GM12865 (cell line): ENCODE measurements around the gene FANCC.

Experiments used
- DNase-seq: peaks from one replicate; pipeline ENCODE4 v3.0.0; 2010; ENCODE audit warnings: low read depth
- H3K4me3 ChIP-seq: 2 replicates; pipeline ENCODE4 v1.5.1; 2011; ENCODE audit warnings: mild to moderate bottlenecking, low read depth, low read length, control low read depth
- TF ChIP-seq, protein P1 (sequence below): IDR thresholded peaks from 2 replicates; pipeline ENCODE4 v1.5.1; 2011; ENCODE audit warnings: low read length, control low read depth, low read depth, inconsistent platforms; ENCODE audit not compliant: insufficient read depth; ENCODE audit errors: missing control alignments

Gene FANCC

DNA sequence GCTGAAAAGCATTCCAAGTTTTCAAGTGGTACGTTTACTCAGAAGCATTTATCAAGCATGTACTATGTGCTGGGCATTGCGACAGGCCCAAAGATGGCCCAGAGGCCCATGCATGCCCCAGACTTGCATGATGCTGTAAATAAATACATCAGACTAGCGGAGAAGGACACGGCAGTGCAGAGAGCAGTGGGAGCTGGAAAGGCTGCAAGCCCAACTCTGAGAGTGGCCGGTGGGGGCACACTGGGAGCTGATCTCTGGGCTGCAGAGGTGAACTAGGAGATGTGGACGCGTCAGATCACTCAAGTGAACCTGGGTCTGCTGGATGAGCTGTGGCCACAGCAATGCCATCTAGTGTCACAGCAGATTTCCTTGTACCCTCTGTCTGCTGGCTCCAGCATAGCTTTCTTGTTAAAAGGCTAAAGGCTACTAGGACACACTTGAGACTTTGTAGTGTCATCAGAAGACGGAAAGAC is 246.9 kb downstream of the FANCC start:
- H3K4me3 ChIP-seq: no peak overlapping the region
- TF ChIP-seq, protein P1, sequence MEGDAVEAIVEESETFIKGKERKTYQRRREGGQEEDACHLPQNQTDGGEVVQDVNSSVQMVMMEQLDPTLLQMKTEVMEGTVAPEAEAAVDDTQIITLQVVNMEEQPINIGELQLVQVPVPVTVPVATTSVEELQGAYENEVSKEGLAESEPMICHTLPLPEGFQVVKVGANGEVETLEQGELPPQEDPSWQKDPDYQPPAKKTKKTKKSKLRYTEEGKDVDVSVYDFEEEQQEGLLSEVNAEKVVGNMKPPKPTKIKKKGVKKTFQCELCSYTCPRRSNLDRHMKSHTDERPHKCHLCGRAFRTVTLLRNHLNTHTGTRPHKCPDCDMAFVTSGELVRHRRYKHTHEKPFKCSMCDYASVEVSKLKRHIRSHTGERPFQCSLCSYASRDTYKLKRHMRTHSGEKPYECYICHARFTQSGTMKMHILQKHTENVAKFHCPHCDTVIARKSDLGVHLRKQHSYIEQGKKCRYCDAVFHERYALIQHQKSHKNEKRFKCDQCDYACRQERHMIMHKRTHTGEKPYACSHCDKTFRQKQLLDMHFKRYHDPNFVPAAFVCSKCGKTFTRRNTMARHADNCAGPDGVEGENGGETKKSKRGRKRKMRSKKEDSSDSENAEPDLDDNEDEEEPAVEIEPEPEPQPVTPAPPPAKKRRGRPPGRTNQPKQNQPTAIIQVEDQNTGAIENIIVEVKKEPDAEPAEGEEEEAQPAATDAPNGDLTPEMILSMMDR: no peak
- no peak for DNase-seq

DNA sequence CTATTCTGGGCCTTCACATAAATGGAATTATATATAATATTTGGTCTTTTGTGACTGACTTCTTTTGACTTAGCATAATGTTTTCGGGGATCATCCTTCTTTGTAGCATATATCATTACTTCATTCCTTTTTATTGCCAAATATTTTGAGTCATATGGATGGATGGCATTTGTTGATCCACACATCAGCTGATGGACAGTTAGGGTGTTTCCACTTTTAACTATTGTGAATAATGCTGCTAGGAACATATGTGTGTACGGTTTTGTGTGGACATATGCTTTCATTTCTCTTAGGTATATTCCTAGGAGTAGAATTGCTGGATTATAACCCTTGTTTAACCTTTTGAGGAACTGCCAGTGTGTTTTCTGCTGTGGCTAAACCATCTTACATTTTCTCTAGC is 249.6 kb downstream of the FANCC start:
- no peak for DNase-seq
- TF ChIP-seq, protein P1: no peak
- no peak overlapping the region for H3K4me3 ChIP-seq

DNA sequence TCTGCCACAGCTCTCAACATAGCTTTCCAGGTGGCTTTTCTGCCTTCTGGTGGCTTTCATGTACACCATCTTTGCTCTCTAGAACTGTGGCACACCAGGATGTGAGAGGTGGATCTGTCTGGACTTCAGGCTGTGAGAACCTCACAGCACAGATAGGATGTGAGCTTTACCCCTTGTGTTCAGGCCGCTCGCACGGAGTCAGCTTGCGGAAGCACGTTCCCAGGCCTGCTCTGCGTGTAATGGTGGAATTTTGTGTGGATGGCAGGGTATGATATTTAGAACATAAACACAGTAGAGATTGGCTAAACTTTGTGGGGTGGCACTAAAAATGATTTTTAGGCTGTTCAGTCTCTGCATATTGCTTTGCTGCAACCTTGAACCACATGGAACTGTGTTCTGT is 250.5 kb downstream of the FANCC start:
- no peak for DNase-seq
- no peak overlapping the region for H3K4me3 ChIP-seq
- TF ChIP-seq, protein P1: no peak

DNA sequence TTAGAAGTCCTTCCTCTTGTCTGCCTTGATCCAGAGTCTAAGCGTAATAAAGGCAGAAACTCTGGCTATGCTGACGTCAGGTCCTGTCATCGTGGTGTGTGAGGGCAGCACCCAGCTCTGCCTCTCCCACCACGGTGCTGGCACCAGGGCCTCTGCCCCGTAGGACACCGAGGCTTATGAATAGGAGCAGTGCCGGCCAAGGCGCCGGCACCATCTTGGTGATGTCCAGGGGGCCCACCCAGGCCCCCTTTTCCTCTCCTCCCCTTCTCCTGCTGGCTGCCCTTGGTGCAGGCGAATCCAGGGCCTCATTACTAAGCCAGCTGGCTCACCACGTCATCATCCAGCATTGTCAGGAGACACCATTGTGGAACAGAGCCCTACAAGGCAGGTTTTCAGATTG is 252.3 kb downstream of the FANCC start:
- H3K4me3 ChIP-seq: no peak overlapping the region
- TF ChIP-seq, protein P1: no peak
- DNase-seq: no peak

DNA sequence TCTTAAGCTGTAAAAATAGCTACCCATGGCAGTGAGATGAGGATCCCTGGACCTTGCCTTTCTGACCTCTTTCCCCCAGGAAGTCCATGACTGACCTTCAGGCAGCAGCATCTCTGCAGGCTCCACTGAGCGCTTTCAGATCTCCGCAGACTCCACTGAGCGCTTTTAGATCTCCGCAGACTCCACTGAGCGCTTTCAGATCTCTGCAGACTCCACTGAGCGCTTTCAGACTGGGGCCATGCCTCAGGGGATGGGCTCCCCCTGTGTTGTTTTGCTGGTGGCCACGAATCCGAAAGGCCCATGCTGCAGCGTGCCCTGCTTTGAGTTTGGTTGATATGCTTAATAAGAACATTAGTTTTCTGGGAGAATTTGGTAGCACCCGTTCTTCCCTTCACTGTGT is 254.2 kb downstream of the FANCC start:
- H3K4me3 ChIP-seq: no peak overlapping the region
- DNase-seq: no peak
- TF ChIP-seq, protein P1: no peak

DNA sequence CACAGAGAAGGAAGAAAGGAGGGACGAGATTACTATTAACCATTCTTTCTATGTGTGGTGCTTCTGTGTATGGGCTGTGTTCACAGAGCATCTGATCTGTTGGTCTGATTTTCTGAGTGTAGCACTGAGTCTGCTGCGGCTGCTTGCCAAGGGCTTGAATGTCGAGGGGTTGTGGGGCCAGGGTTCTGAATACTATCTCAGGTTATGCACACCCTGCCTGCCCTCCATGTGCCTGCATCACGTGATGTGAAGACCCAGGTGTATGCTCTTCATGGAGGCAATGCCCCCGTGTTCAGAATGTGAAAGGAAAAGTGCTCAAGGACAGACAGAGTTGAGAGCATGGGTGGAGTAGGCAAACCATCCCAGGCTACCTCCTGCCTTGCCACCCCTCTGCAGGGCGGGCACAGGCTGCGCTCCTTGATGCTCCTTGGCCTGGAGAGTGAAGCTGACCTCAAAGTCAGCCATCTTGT is 254.9 kb downstream of the FANCC start:
- DNase-seq: no peak
- no peak overlapping the region for H3K4me3 ChIP-seq
- TF ChIP-seq, protein P1: no peak

DNA sequence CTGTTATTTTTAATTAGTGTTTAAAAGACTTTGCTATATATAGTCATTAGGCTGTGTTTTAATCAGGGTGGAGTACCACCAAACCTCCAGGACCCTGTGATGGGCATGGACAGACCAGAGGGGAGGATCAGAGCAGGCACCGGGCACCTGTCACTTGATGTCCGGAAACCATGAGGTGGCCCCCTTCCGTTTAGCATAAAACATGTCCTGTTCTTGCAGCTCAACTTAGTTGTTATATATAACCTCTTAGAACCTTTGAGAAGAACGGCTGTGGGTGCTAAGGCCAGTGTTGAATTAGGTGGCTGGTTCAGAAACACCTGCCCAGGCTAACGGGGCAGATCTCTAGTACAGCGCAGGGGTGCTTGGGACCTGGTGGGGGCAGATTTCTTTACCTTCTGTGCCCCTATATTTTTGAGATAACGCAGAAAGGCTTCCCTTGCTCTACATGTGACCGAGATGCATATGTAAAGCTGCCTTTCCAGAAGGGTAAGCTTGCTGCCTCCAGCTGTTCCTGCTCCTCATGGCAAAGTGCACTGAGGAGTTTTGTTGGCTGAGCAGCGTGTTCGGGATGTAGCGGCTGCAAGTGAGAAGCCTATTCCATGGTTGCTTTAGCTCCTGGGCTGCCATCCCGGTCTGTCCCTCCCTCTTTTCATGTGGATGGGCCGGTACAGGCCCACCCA is 255.5 kb downstream of the FANCC start:
- H3K4me3 ChIP-seq: no peak overlapping the region

More for the DNA sequence above, 255.5 kb downstream of the FANCC start:
- DNase-seq: no peak
- TF ChIP-seq, protein P1: no peak
